T-cell (primary cell): ENCODE measurements around the gene LYL1. TPM values are rescaled to one million over a fixed set of nuclear protein-coding genes. Genes with fewer than 3 reads are reported as not detected.

ENCODE experiments used
- ATAC-seq, 4 experiments: fragments of 200-7000 bp in 3 of 4; fragments of 150-1000 bp in 1 of 4; cut with Tn5 transposase; replicated peaks in 1 of 4; 1 replicate in 3 of 4; 2 replicates in 1 of 4; pipeline ENCODE4 v1.10.0; 2021; ENCODE audit warnings: moderate library complexity in 3 of 4, mild to moderate bottlenecking in 2 of 4, moderate number of reproducible peaks in 1 of 4
- CTCF ChIA-PET, 2 donors: fragments of 300-600 bp; sonication (Branson Sonifier 250); formaldehyde crosslinking; loops; one replicate each; lab custom pipeline; 2022; ENCODE audit warnings: antibody characterized with exemption in 2 of 2; lab: Charles Lee
- POLR2A ChIA-PET, 2 donors: fragments of 300-600 bp; sonication (Branson Sonifier 250); formaldehyde crosslinking; loops; one replicate each; lab custom pipeline; 2022; ENCODE audit warnings: antibody characterized with exemption in 2 of 2; lab: Charles Lee
- DNase-seq, 35 experiments: peaks; one replicate each; pipeline versions ENCODE4 v3.0.0 to v3.0.0-alpha.2; 2013 to 2023
- H3K27ac ChIP-seq: one replicate; pipeline ENCODE4 v1.5.1; 2013; ENCODE audit warnings: low read length
- H3K27me3 ChIP-seq, 2 experiments: replicated peaks in 1 of 2; 1 replicate in 1 of 2; 2 replicates in 1 of 2; pipeline versions ENCODE4 v1.6.1 to v1.7.0; 2013; ENCODE audit warnings: low read length in 1 of 2, mixed read lengths in 1 of 2; ENCODE audit not compliant: control insufficient read depth in 2 of 2, insufficient read depth in 2 of 2; ENCODE audit errors: extremely low read depth in 1 of 2
- H3K36me3 ChIP-seq, 2 donors: 1 replicate in 1 of 2; 2 replicates in 1 of 2; pipeline versions ENCODE4 v1.6.1 to v1.7.0; 2013; ENCODE audit warnings: low read length in 1 of 2; ENCODE audit not compliant: control insufficient read depth in 2 of 2, insufficient read depth in 1 of 2; ENCODE audit errors: extremely low read depth in 1 of 2
- H3K4me1 ChIP-seq, 2 experiments: 1 replicate in 1 of 2; 2 replicates in 1 of 2; pipeline versions ENCODE4 v1.6.1 to v1.7.0; 2013; ENCODE audit warnings: low read length in 2 of 2, mixed read lengths in 1 of 2; ENCODE audit not compliant: insufficient read depth in 2 of 2, control insufficient read depth in 1 of 2; ENCODE audit errors: extremely low read depth in 1 of 2
- H3K4me3 ChIP-seq, 2 donors: 1 replicate in 1 of 2; 2 replicates in 1 of 2; pipeline versions ENCODE4 v1.5.1 to v1.7.0; 2013; ENCODE audit warnings: mild to moderate bottlenecking in 2 of 2, low read length in 1 of 2, moderate library complexity in 1 of 2; ENCODE audit not compliant: control insufficient read depth in 1 of 2; ENCODE audit errors: extremely low read depth in 1 of 2
- H3K9me3 ChIP-seq: 2 replicates; pipeline ENCODE4 v1.7.0; 2013
- H3K27ac Mint-ChIP-seq, 2 donors: one replicate each; pipeline ENCODE4 v1.8.0; 2020 to 2021; ENCODE audit warnings: mild to moderate bottlenecking in 2 of 2, mixed read lengths in 2 of 2
- H3K27me3 Mint-ChIP-seq, 2 donors: one replicate each; pipeline ENCODE4 v1.8.0; 2021 to 2022; ENCODE audit warnings: mixed read lengths in 2 of 2
- H3K36me3 Mint-ChIP-seq: one replicate; pipeline ENCODE4 v1.8.0; 2021; ENCODE audit warnings: mixed read lengths
- H3K4me1 Mint-ChIP-seq, 3 donors: one replicate each; pipeline ENCODE4 v1.8.0; 2020 to 2022; ENCODE audit warnings: mixed read lengths in 3 of 3, mild to moderate bottlenecking in 1 of 3
- H3K4me3 Mint-ChIP-seq, 3 donors: one replicate each; pipeline ENCODE4 v1.8.0; 2020 to 2022; ENCODE audit warnings: mild to moderate bottlenecking in 3 of 3, mixed read lengths in 3 of 3, moderate library complexity in 3 of 3
- H3K9me3 Mint-ChIP-seq, 3 donors: one replicate each; pipeline ENCODE4 v1.8.0; 2020 to 2022; ENCODE audit warnings: mixed read lengths in 3 of 3
- WGBS: methylation state at CpG from one replicate; pipeline ENCODE4 v1.1.5; 2013; ENCODE audit warnings: missing lambda C conversion rate; ENCODE audit not compliant: insufficient coverage; 5-methylcytosine and 5-hydroxymethylcytosine counted together
- total RNA-seq, 35 experiments: library from RNA in 6 of 35; stranded (reverse) in 6 of 35; fragments of 120-200 nt in 1 of 35; gene quantifications; one replicate each; pipeline versions ENCODE4 v1.2.1 to v1.2.4 and lab custom pipeline; 2013 to 2026

The LYL1 gene
- total RNA-seq, 5 donors from 2014 or later (not counting 1 experiment from before 2014, with no cell fraction given) = 3.4 to 20.6 (median 15.4) TPM

DNA sequence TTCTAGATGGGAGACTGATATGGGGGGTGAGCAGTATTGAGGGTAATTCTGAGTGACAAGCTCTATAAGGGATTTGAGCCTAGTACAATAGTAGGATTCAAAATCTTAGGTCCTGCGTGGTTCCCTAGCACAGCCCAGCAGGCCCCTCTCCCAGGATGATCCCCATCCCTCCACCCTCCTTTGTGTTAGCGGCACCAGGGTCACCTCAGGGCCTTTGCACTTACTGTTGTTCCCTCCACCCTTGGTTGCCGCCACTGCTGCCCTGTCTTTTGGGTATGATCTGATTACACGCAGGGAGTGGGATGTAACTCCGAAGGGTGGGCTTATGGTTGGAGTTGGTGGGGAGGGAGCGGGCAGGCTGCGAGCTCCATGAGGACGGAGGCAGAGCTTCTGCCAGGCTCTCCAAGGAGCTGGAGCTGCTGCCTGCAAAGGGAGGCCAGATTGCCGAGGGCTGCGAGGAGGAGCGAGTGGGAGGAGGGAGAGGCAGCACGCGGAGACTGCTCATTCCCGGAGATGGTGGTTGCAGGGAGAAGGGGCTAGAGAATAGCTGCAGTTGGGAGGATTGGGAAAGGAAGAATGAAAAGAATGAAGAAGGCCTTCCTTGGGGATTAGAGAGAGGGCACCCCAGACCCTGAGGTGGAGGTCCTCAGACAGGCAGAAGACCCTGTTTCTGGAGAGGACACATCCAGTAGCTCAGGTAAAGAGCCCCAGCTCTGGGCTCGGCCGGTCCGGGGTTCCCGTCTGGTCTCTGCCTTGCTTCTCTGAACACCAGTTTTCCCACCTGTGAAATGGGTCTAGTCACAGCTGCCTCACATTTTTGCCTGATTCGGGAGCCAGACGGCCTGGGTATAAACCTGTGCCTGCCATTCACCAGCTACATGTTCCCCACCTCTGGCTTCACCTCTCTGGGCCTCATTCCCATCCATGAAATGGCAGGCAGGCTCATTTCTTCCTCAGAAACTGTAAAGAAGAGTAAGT is 20.6 kb upstream of the LYL1 start:
- Histone ChIP-seq H3K4me3 (no peak overlapping the region), H3K27me3 (no peaks in the 10 kb centered on the region), H3K36me3 (peaks cover 2 to 10% of the 10 kb centered on the region in 2 donors), H3K27ac (no peak overlapping the region), H3K9me3 (no peaks in the 10 kb centered on the region), H3K4me1 (peaks cover 10 to 40% of the 10 kb centered on the region in 2 experiments)
- no peaks in the 10 kb centered on the region for H3K36me3 Mint-ChIP-seq
- H3K9me3 Mint-ChIP-seq = no peaks in the 10 kb centered on the region
- DNase-seq (no peak), ATAC-seq (no peak)
- POLR2A ChIA-PET = interaction anchor here in 1 of 2 donors (0.6 kb wide), 2 partner anchors 105 to 450 kb away, joined by 4 to 16 read pairs; no protein-coding TSS in a partner anchor
- WGBS = 95% methylated on average over 16 of the region's 20 CpGs
- CTCF ChIA-PET = no interaction called here
- H3K27me3 Mint-ChIP-seq = no peaks in the 10 kb centered on the region
- peaks cover 44 to 51% (median 49%) of the 10 kb centered on the region in 3 donors for H3K4me1 Mint-ChIP-seq
- H3K4me3 Mint-ChIP-seq = no peak overlapping the region
- no peak overlapping the region for H3K27ac Mint-ChIP-seq

DNA sequence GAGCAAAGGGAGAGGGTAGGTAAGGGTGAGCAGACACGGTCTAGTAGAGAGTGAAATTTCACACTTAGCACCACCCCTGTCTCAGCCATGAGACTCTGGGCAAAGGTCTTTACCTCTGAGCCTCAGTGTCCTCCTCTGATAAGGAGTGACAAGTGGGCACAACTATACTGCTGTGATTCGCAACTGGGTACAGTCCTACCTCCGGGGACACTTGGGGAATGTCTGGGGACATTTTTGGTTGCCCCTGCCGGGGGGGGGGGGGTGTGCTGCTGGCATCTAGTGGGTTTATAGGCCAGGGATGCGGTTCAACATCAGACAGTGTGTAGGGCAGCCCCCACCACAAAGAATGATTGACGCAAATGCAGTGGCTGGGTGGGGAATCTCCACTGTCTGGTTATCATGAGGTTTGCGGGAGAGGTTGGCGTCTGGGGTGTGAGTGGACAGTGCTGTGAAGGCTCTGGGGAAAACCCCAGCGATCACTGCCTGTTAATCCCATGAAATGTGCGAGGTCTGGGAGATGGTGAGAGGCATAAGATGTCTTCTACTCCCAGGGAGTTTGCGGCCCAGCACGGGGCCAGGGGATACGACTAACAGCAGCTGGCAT is 19.7 kb upstream of the LYL1 start:
- Histone ChIP-seq H3K4me1 (peaks cover 10 to 45% of the 10 kb centered on the region in 2 experiments), H3K36me3 (peaks cover 2 to 10% of the 10 kb centered on the region in 2 donors), H3K9me3 (no peaks in the 10 kb centered on the region), H3K27me3 (no peaks in the 10 kb centered on the region), H3K4me3 (no peak overlapping the region), H3K27ac (no peak overlapping the region)
- ChIA-PET POLR2A (no interaction called here), CTCF (no interaction called here)
- WGBS = 79% methylated on average over 8 of the region's 13 CpGs
- H3K36me3 Mint-ChIP-seq = no peaks in the 10 kb centered on the region
- H3K27me3 Mint-ChIP-seq = no peaks in the 10 kb centered on the region
- ATAC-seq (no peak), DNase-seq (peak in 2 of 35 experiments; percentile 28 to 45)
- no peak overlapping the region for H3K4me3 Mint-ChIP-seq
- no peaks in the 10 kb centered on the region for H3K9me3 Mint-ChIP-seq
- peaks cover 42 to 48% (median 47%) of the 10 kb centered on the region in 3 donors for H3K4me1 Mint-ChIP-seq
- H3K27ac Mint-ChIP-seq = peak overlapping the region; percentile 42 to 56

DNA sequence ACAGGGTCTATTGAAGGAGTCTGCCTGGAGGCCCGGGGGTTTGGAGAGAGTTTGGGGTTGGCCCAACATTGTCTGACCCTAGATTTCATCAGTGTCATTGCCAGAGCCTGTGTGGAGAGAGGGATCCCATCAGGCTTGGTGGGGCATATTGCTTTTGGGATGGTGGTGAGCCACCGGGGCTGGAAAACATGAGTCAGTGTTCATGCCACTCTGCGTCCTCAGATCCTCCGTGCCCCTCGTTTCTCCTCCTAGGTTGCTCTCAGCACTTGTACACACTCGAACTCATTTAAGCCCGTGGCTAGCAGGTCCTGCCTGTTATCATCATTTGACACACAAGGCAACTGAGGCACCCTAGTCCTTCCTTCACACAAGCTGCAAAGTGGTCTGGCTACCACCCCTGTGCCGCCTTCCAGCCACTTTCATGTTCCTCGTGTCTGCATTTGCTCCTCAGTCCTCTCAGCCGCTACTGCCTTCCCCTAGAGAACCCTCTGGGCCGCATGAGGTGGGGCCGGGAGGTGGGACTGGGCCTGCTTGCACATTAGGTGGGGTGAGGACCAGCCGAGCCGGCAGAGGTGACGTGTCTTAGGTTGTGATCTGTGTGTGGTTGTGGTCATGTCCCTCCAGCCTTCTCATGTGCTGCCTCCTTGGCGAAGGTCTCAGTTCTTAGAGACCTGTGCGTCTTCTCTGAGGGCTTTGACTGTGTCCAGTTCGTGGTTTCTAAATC is 19.1 kb upstream of the LYL1 start:
- peaks cover 44 to 54% (median 52%) of the 10 kb centered on the region in 3 donors for H3K4me1 Mint-ChIP-seq

DNA sequence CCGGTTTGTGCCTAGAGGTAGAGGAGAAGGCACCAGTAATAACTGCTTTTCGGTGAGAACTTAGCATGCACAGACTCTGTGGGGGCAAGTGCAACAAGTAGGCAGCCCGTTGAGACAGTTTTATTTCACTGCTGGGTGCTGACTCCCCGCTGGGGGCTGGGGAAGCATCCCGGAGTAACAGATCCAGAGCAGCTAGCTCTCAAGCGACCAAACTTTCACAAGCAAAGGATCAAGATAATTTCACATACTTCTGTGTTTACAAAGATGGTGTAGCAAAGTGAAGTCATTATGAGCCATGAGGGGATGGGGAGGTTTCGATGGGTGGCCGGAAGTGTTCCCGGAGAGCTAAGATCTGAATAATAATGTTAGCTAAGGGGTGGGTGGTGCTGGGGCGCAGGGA is 18.2 kb upstream of the LYL1 start:
- Mint-ChIP-seq H3K27ac (peak overlapping the region in 1 of 2 donors; percentile 69), H3K36me3 (no peaks in the 10 kb centered on the region), H3K27me3 (no peaks in the 10 kb centered on the region), H3K9me3 (no peaks in the 10 kb centered on the region), H3K4me3 (peak overlapping the region in 2 of 3 donors; percentile 35 to 80), H3K4me1 (peaks cover 52 to 62% (median 59%) of the 10 kb centered on the region in 3 donors)
- H3K4me3 ChIP-seq = peak overlapping the region in 1 of 2 donors; percentile 3
- WGBS = 61% methylated on average over 7 of the region's 10 CpGs
- H3K27me3 ChIP-seq = no peaks in the 10 kb centered on the region
- CTCF ChIA-PET = interaction anchor here in 1 of 2 donors (0.9 kb wide), 1 partner anchor 16 kb away, joined by 5 read pairs; no protein-coding TSS in a partner anchor
- ATAC-seq (no peak), DNase-seq (no peak)
- peaks cover 2 to 10% of the 10 kb centered on the region in 2 donors for H3K36me3 ChIP-seq
- peaks cover 12 to 59% of the 10 kb centered on the region in 2 experiments for H3K4me1 ChIP-seq
- no peak overlapping the region for H3K27ac ChIP-seq
- POLR2A ChIA-PET = no interaction called here
- no peaks in the 10 kb centered on the region for H3K9me3 ChIP-seq

More for the DNA sequence above, 19.1 kb upstream of the LYL1 start:
- H3K4me3 ChIP-seq = no peak overlapping the region
- Mint-ChIP-seq H3K27me3 (no peaks in the 10 kb centered on the region), H3K9me3 (no peaks in the 10 kb centered on the region), H3K27ac (peak overlapping the region; percentile 1 to 56), H3K36me3 (no peaks in the 10 kb centered on the region), H3K4me3 (peak overlapping the region in 1 of 3 donors; percentile 9)
- peaks cover 2 to 10% of the 10 kb centered on the region in 2 donors for H3K36me3 ChIP-seq
- H3K9me3 ChIP-seq = no peaks in the 10 kb centered on the region
- ChIA-PET CTCF (interaction anchor here in 1 of 2 donors (0.9 kb wide), 1 partner anchor 17 kb away, joined by 5 read pairs; no protein-coding TSS in a partner anchor), POLR2A (no interaction called here)
- DNase-seq (peak in 3 of 35 experiments; percentile 16 to 42 (median 32)), ATAC-seq (no peak)
- peaks cover 10 to 51% of the 10 kb centered on the region in 2 experiments for H3K4me1 ChIP-seq
- 69% methylated on average over 13 of the region's 18 CpGs for WGBS
- H3K27me3 ChIP-seq = no peaks in the 10 kb centered on the region
- no peak overlapping the region for H3K27ac ChIP-seq

DNA sequence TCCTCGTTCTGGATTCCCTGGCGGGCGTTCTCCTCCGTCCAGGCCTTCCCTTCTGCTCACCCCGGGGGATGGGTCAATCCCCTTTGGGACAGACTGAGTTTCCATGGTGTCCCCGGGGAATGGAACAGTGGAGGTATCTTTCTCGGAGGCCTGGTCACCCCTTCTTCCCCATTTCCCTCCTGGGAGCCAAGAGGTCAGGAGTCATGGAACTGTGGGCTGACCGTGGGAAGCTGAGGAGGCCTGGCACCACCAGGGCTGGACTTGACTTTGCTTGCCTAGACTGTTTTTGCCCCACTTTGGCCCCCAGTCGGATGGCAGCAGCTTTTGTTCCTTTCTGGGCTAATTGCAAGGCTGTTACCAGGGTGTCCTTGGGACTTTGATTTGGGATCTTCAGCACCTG is 17.4 kb upstream of the LYL1 start:
- Histone ChIP-seq H3K36me3 (peaks cover 5 to 10% of the 10 kb centered on the region in 2 donors), H3K9me3 (no peaks in the 10 kb centered on the region), H3K27ac (no peak overlapping the region), H3K4me3 (no peak overlapping the region), H3K4me1 (peaks cover 16 to 67% of the 10 kb centered on the region in 2 experiments), H3K27me3 (no peaks in the 10 kb centered on the region)
- Mint-ChIP-seq H3K27ac (no peak overlapping the region), H3K27me3 (no peaks in the 10 kb centered on the region), H3K4me1 (peaks cover 59 to 68% (median 66%) of the 10 kb centered on the region in 3 donors), H3K4me3 (peak overlapping the region; percentile 74 to 80 (median 77)), H3K9me3 (no peaks in the 10 kb centered on the region), H3K36me3 (no peaks in the 10 kb centered on the region)
- no peak for ATAC-seq
- DNase-seq = no peak
- 93% methylated on average over 3 of the region's 9 CpGs for WGBS
- CTCF ChIA-PET = interaction anchor here (0.6 to 0.9 kb wide), 3 partner anchors 12 to 1286 kb away, joined by 3 to 7 read pairs (median 3); no protein-coding TSS in a partner anchor
- POLR2A ChIA-PET = interaction anchor here in 1 of 2 donors (0.6 kb wide), 2 partner anchors 53 to 338 kb away, joined by 3 read pairs; no protein-coding TSS in a partner anchor
